SK-N-SH (cell line): ENCODE data around the gene CSRNP3. TPM values are rescaled to one million over a fixed set of nuclear protein-coding genes. Genes with fewer than 3 reads are reported as not detected.

Experiments
- CTCF ChIA-PET: fragments of 300-600, 350-600 bp; formaldehyde crosslinking; extraction: SDS; loops from one replicate; lab custom pipeline; 2021; lab: Yijun Ruan, JAX
- POLR2A ChIA-PET: fragments of 350-600 bp; sonication (Branson Sonifier 250); formaldehyde crosslinking; extraction: SDS; loops from one replicate; lab custom pipeline; 2020; ENCODE audit warnings: antibody characterized with exemption, inconsistent platforms; lab: Yijun Ruan, JAX
- DNase-seq: peaks from one replicate; pipeline ENCODE4 v3.0.0; 2012
- H2AFZ ChIP-seq: fragments of 200-600 bp; sonication (generic); 2 replicates; pipeline ENCODE4 v1.8.1; 2016; ENCODE audit warnings: antibody characterized with exemption, mild to moderate bottlenecking, low read depth
- H3F3A ChIP-seq: fragments of 200-600 bp; sonication (generic); replicated peaks from 2 replicates; pipeline ENCODE3; 2016; ENCODE audit warnings: antibody characterized with exemption, mild to moderate bottlenecking; ENCODE audit not compliant: insufficient read depth
- H3K27ac ChIP-seq, 2 experiments: fragments of 200-500 bp in 1 of 2; fragments of 200-600 bp in 1 of 2; sonication (Bioruptor generic) in 1 of 2; sonication (generic), shearing (Covaris generic) in 1 of 2; 2 replicates each; pipeline versions ENCODE4 v1.5.1 to v1.6.1; 2014 to 2016; ENCODE audit warnings: low read depth in 2 of 2, inconsistent platforms in 1 of 2, low read length in 1 of 2, mild to moderate bottlenecking in 1 of 2, mixed read lengths in 1 of 2
- H3K27me3 ChIP-seq: fragments of 200-600 bp; sonication (generic), shearing (Covaris generic); 2 replicates; pipeline ENCODE4 v1.6.1; 2016; ENCODE audit warnings: mixed run types; ENCODE audit not compliant: insufficient read depth
- H3K36me3 ChIP-seq, 2 experiments: fragments of 200-500 bp in 1 of 2; fragments of 200-600 bp in 1 of 2; sonication (Bioruptor generic) in 1 of 2; sonication (generic) in 1 of 2; replicated peaks in 1 of 2; 2 replicates each; pipeline versions ENCODE3 to v1.5.1; 2014 to 2016; ENCODE audit warnings: low read length in 1 of 2, mild to moderate bottlenecking in 1 of 2; ENCODE audit not compliant: insufficient read depth in 2 of 2, control insufficient read depth in 1 of 2
- H3K4me1 ChIP-seq, 2 experiments: fragments of 200-500 bp in 1 of 2; fragments of 200-600 bp in 1 of 2; sonication (Bioruptor generic) in 1 of 2; sonication (generic), shearing (Covaris generic) in 1 of 2; 2 replicates each; pipeline versions ENCODE4 v1.5.1 to v1.6.1; 2014 to 2016; ENCODE audit warnings: low read depth in 1 of 2, low read length in 1 of 2, mixed run types in 1 of 2; ENCODE audit not compliant: insufficient read depth in 2 of 2, control insufficient read depth in 1 of 2
- H3K4me2 ChIP-seq: fragments of 200-600 bp; sonication (generic), shearing (Covaris generic); 2 replicates; pipeline ENCODE4 v1.6.1; 2017; ENCODE audit warnings: mixed run types
- H3K4me3 ChIP-seq, 2 experiments: fragments of 200-500 bp in 1 of 2; fragments of 200-600 bp in 1 of 2; sonication (Bioruptor generic) in 1 of 2; sonication (generic), shearing (Covaris generic) in 1 of 2; 2 replicates each; pipeline versions ENCODE4 v1.5.1 to v1.8.1; 2014 to 2016; ENCODE audit warnings: low read depth in 2 of 2, inconsistent platforms in 1 of 2, low read length in 1 of 2, mild to moderate bottlenecking in 1 of 2, mixed read lengths in 1 of 2, moderate library complexity in 1 of 2
- H3K79me2 ChIP-seq: fragments of 200-600 bp; sonication (generic); 2 replicates; pipeline ENCODE4 v1.8.1; 2017; ENCODE audit warnings: mild to moderate bottlenecking; ENCODE audit not compliant: insufficient read depth
- H3K9ac ChIP-seq: fragments of 200-600 bp; sonication (generic); 2 replicates; pipeline ENCODE4 v1.6.1; 2017; ENCODE audit warnings: mixed run types
- H3K9me2 ChIP-seq: fragments of 200-600 bp; sonication (generic); 2 replicates; pipeline ENCODE4 v1.6.1; 2017; ENCODE audit warnings: mixed run types
- H3K9me3 ChIP-seq: fragments of 200-600 bp; sonication (generic); 2 replicates; pipeline ENCODE4 v1.6.1; 2017; ENCODE audit warnings: mixed run types, mild to moderate bottlenecking, moderate library complexity
- H4K20me1 ChIP-seq: fragments of 200-600 bp; sonication (generic); 2 replicates; pipeline ENCODE4 v1.6.1; 2017; ENCODE audit warnings: mild to moderate bottlenecking, mixed run types; ENCODE audit not compliant: insufficient read depth
- CHD2 ChIP-seq: fragments of 150-350 bp; IDR thresholded peaks from 2 replicates; pipeline ENCODE4 v1.6.1; 2018; ENCODE audit warnings: low read length; ENCODE audit not compliant: partially characterized antibody
- CTCF ChIP-seq: fragments of 200-600 bp; sonication (generic); IDR thresholded peaks from 2 replicates; pipeline ENCODE4 v1.6.1; 2017; ENCODE audit warnings: antibody characterized with exemption, mild to moderate bottlenecking, moderate library complexity
- EZH2phosphoT487 ChIP-seq: fragments of 200-600 bp; sonication (generic); IDR thresholded peaks from 2 replicates; pipeline ENCODE4 v1.6.1; 2017; ENCODE audit warnings: low read depth, mixed run types, mild to moderate bottlenecking, antibody characterized with exemption, moderate library complexity, borderline replicate concordance
- FOXJ3 ChIP-seq: sonication (generic); formaldehyde crosslinking; IDR thresholded peaks from 2 replicates; pipeline ENCODE4 v1.5.1; 2020; ENCODE audit warnings: mild to moderate bottlenecking, missing genetic modification reagents
- GABPA ChIP-seq: IDR thresholded peaks from 2 replicates; pipeline ENCODE4 v1.4.0; 2012; ENCODE audit warnings: low read depth, mild to moderate bottlenecking
- GATA2 ChIP-seq: sonication (generic); formaldehyde crosslinking; IDR thresholded peaks from 2 replicates; pipeline ENCODE4 v1.5.0; 2020; ENCODE audit warnings: mild to moderate bottlenecking, missing genetic modification reagents
- MEF2A ChIP-seq: IDR thresholded peaks from 2 replicates; pipeline ENCODE4 v1.4.0; 2012; ENCODE audit warnings: low read depth, borderline replicate concordance
- MXI1 ChIP-seq: IDR thresholded peaks from 2 replicates; pipeline ENCODE4 v1.6.1; 2012; ENCODE audit warnings: mild to moderate bottlenecking, low read depth, low read length, improper control_type of control experiment
- NFIC ChIP-seq: IDR thresholded peaks from 2 replicates; pipeline ENCODE4 v1.4.0; 2012; ENCODE audit warnings: borderline replicate concordance
- RCOR1 ChIP-seq: fragments of 150-350 bp; IDR thresholded peaks from 2 replicates; pipeline ENCODE4 v1.6.1; 2017; ENCODE audit warnings: antibody characterized with exemption, low read length
- SMC3 ChIP-seq: IDR thresholded peaks from 2 replicates; pipeline ENCODE4 v1.6.1; 2012; ENCODE audit warnings: low read depth, low read length, improper control_type of control experiment
- TCF12 ChIP-seq: IDR thresholded peaks from 2 replicates; pipeline ENCODE4 v1.4.0; 2012
- YY1 ChIP-seq: IDR thresholded peaks from 2 replicates; pipeline ENCODE4 v1.4.0; 2012; ENCODE audit warnings: low read depth, mild to moderate bottlenecking
- WGBS: methylation state at CpG from one replicate; pipeline ENCODE4 v1.1.6; 2017; ENCODE audit warnings: low lambda C conversion rate; 5-methylcytosine and 5-hydroxymethylcytosine counted together
- polyA plus RNA-seq, 3 experiments: library from polyadenylated mRNA; depleted of rRNA; stranded (reverse); fragments of >200 nt; gene quantifications; 2 replicates each; pipeline ENCODE4 v1.2.3, GENCODE V29; 2012
- TF ChIP-seq, protein P1 (sequence below): IDR thresholded peaks from 2 replicates; pipeline ENCODE4; 2012

The CSRNP3 gene
- polyA plus RNA-seq, 1 of the 3 experiments (the other 2 are of a cell fraction): 1.0 TPM

- POLR2A ChIA-PET: no interaction called here
- CTCF ChIA-PET: interaction anchor here (0.6 kb wide), 1 partner anchor 155 kb away, joined by 4 read pairs; no protein-coding TSS in a partner anchor
- no peaks in the 10 kb centered on the region for H3K36me3 ChIP-seq
Measured at GRCh38 chr2:165629776-165630175, 160.3 kb downstream of the CSRNP3 start.

GRCh38 chr2:165630236-165630635 lies 160.7 kb downstream of the CSRNP3 start:
- Histone ChIP-seq H3K27ac (no peak overlapping the region), H3K9me2 (no peaks in the 10 kb centered on the region), H3K4me1 (peaks cover 23 to 34% of the 10 kb centered on the region in 2 experiments), H3K79me2 (no peaks in the 10 kb centered on the region), H3K4me3 (no peak overlapping the region), H3K9ac (no peak overlapping the region), H3F3A (no peaks in the 10 kb centered on the region), H3K27me3 (no peaks in the 10 kb centered on the region), H2AFZ (no peak overlapping the region), H3K36me3 (no peaks in the 10 kb centered on the region), H3K4me2 (no peak overlapping the region), H3K9me3 (no peaks in the 10 kb centered on the region), H4K20me1 (no peaks in the 10 kb centered on the region)
- ChIA-PET CTCF (no interaction called here), POLR2A (no interaction called here)
- no peak for TF ChIP-seq MEF2A
- no peak for TF ChIP-seq GATA2
- no peak for TF ChIP-seq FOXJ3 (CRISPR knock-in tag)
- TF ChIP-seq, protein P1, sequence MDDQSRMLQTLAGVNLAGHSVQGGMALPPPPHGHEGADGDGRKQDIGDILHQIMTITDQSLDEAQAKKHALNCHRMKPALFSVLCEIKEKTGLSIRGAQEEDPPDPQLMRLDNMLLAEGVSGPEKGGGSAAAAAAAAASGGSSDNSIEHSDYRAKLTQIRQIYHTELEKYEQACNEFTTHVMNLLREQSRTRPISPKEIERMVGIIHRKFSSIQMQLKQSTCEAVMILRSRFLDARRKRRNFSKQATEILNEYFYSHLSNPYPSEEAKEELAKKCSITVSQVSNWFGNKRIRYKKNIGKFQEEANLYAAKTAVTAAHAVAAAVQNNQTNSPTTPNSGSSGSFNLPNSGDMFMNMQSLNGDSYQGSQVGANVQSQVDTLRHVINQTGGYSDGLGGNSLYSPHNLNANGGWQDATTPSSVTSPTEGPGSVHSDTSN: no peak
- no peak for TF ChIP-seq CTCF
- 84% methylated on average over 3 of the region's 3 CpGs for whole genome bisulfite sequencing
- no peak for DNase-seq

More at GRCh38 chr2:165629776-165630175, 160.3 kb downstream of the CSRNP3 start:
- no peaks in the 10 kb centered on the region for H3K79me2 ChIP-seq
- H3K9me2 ChIP-seq: no peaks in the 10 kb centered on the region
- 90% methylated on average over 2 of the region's 2 CpGs for WGBS
- H3K4me3 ChIP-seq: no peak overlapping the region
- H2AFZ ChIP-seq: no peak overlapping the region
- H3K27ac ChIP-seq: no peak overlapping the region
- H3K4me2 ChIP-seq: no peak overlapping the region
- no peak for DNase-seq
- H3K27me3 ChIP-seq: no peaks in the 10 kb centered on the region
- TF ChIP-seq GABPA: no peak
- TF ChIP-seq TCF12: no peak
- no peak for TF ChIP-seq NFIC
- no peak for TF ChIP-seq SMC3
- TF ChIP-seq MXI1: no peak
- H4K20me1 ChIP-seq: no peaks in the 10 kb centered on the region
- H3K4me1 ChIP-seq: peaks cover 19 to 30% of the 10 kb centered on the region in 2 experiments
- H3K9me3 ChIP-seq: no peaks in the 10 kb centered on the region
- no peak overlapping the region for H3K9ac ChIP-seq
- no peaks in the 10 kb centered on the region for H3F3A ChIP-seq

GRCh38 chr2:165631089-165631488 lies 161.6 kb downstream of the CSRNP3 start:
- DNase-seq: no peak
- Histone ChIP-seq H3K36me3 (no peaks in the 10 kb centered on the region), H3K4me3 (no peak overlapping the region), H4K20me1 (no peaks in the 10 kb centered on the region), H3K9me3 (no peaks in the 10 kb centered on the region), H3F3A (no peaks in the 10 kb centered on the region), H3K9ac (no peak overlapping the region), H3K4me1 (peaks cover 29 to 40% of the 10 kb centered on the region in 2 experiments), H3K4me2 (no peak overlapping the region), H3K79me2 (no peaks in the 10 kb centered on the region)
- CTCF ChIA-PET: interaction anchor here (0.8 kb wide), 1 partner anchor 243 kb away, joined by 3 read pairs; no protein-coding TSS in a partner anchor
- WGBS: 75% methylated on average over 4 of the region's 4 CpGs
- no peak for TF ChIP-seq EZH2phosphoT487
- no peak for TF ChIP-seq YY1
- TF ChIP-seq FOXJ3 (CRISPR knock-in tag): no peak
- no peak for TF ChIP-seq CTCF
- no peak for TF ChIP-seq RCOR1
- no peak for TF ChIP-seq CHD2
- TF ChIP-seq, all 33 proteins: peak for 0
- no peak overlapping the region for H2AFZ ChIP-seq
- H3K27ac ChIP-seq: peak overlapping the region in 1 of 2 experiments; percentile 3; a peak in 1 of 4 replicates
- H3K9me2 ChIP-seq: no peaks in the 10 kb centered on the region
- POLR2A ChIA-PET: no interaction called here
- no peaks in the 10 kb centered on the region for H3K27me3 ChIP-seq
